ENCODE results near the gene EIF3I.

The EIF3I gene

GRCh38 chr1:32186077-32186476 lies 36.1 kb upstream of the EIF3I start:
- Histone ChIP-seq H3K36me3 (ENCODE audit: control insufficient read depth, insufficient read depth, low read length) (peaks cover 89% of the 10 kb centered on the region), H3K4me3 (ENCODE audit: low read depth, low read length) (no peak overlapping the region), H3K9ac (ENCODE audit: low read length) (peak overlapping the region; percentile 35), H3K27me3 (ENCODE audit: control insufficient read depth, insufficient read depth, low read length) (no peaks in the 10 kb centered on the region), H3K4me1 (ENCODE audit: control insufficient read depth, insufficient read depth, low read length) (peaks cover 4% of the 10 kb centered on the region; the same call in 1 of the 2 replicates), H3K9me3 (ENCODE audit: control insufficient read depth, insufficient read depth, low read depth, low read length) (no peaks in the 10 kb centered on the region), H3K27ac (ENCODE audit: low read depth, low read length) (peak overlapping the region; percentile 68; the same call in 1 of the 2 replicates)

GRCh38 chr1:32186491-32186890 lies 35.7 kb upstream of the EIF3I start:
- peak overlapping the region; percentile 35 for H3K9ac ChIP-seq (ENCODE audit: low read length)
- peak overlapping the region; percentile 68; the same call in 1 of the 2 replicates for H3K27ac ChIP-seq (ENCODE audit: low read depth, low read length)
- H3K9me3 ChIP-seq (ENCODE audit: control insufficient read depth, insufficient read depth, low read depth, low read length), result no peaks in the 10 kb centered on the region
- H3K4me3 ChIP-seq (ENCODE audit: low read depth, low read length), result no peak overlapping the region
- peaks cover 89% of the 10 kb centered on the region for H3K36me3 ChIP-seq (ENCODE audit: control insufficient read depth, insufficient read depth, low read length)
- no peaks in the 10 kb centered on the region for H3K4me1 ChIP-seq (ENCODE audit: control insufficient read depth, insufficient read depth, low read length)
- no peaks in the 10 kb centered on the region for H3K27me3 ChIP-seq (ENCODE audit: control insufficient read depth, insufficient read depth, low read length)

GRCh38 chr1:32187850-32188249 lies 34.4 kb upstream of the EIF3I start:
- no peak overlapping the region for H3K4me3 ChIP-seq (ENCODE audit: low read depth, low read length)
- H3K9me3 ChIP-seq (ENCODE audit: control insufficient read depth, insufficient read depth, low read depth, low read length), result no peaks in the 10 kb centered on the region
- H3K27ac ChIP-seq (ENCODE audit: low read depth, low read length), result no peak overlapping the region
- no peaks in the 10 kb centered on the region for H3K27me3 ChIP-seq (ENCODE audit: control insufficient read depth, insufficient read depth, low read length)
- H3K9ac ChIP-seq (ENCODE audit: low read length), result no peak overlapping the region
- H3K36me3 ChIP-seq (ENCODE audit: control insufficient read depth, insufficient read depth, low read length), result peaks cover 90% of the 10 kb centered on the region
- H3K4me1 ChIP-seq (ENCODE audit: control insufficient read depth, insufficient read depth, low read length), result no peaks in the 10 kb centered on the region

- Histone ChIP-seq H3K9ac (ENCODE audit: low read length) (no peak overlapping the region), H3K4me3 (ENCODE audit: low read depth, low read length) (no peak overlapping the region), H3K4me1 (ENCODE audit: control insufficient read depth, insufficient read depth, low read length) (no peaks in the 10 kb centered on the region), H3K36me3 (ENCODE audit: control insufficient read depth, insufficient read depth, low read length) (peaks cover 100% of the 10 kb centered on the region), H3K9me3 (ENCODE audit: control insufficient read depth, insufficient read depth, low read depth, low read length) (no peaks in the 10 kb centered on the region), H3K27me3 (ENCODE audit: control insufficient read depth, insufficient read depth, low read length) (no peaks in the 10 kb centered on the region), H3K27ac (ENCODE audit: low read depth, low read length) (no peak overlapping the region)
These were observed 29.8 kb upstream of the EIF3I start for GRCh38 chr1:32192220-32192948.

- no peaks in the 10 kb centered on the region for H3K27me3 ChIP-seq (ENCODE audit: control insufficient read depth, insufficient read depth, low read length)
- no peak overlapping the region for H3K4me3 ChIP-seq (ENCODE audit: low read depth, low read length)
- H3K36me3 ChIP-seq (ENCODE audit: control insufficient read depth, insufficient read depth, low read length), result peaks cover 86% of the 10 kb centered on the region
- no peaks in the 10 kb centered on the region for H3K9me3 ChIP-seq (ENCODE audit: control insufficient read depth, insufficient read depth, low read depth, low read length)
- H3K27ac ChIP-seq (ENCODE audit: low read depth, low read length), result no peak overlapping the region
- H3K9ac ChIP-seq (ENCODE audit: low read length), result no peak overlapping the region
- H3K4me1 ChIP-seq (ENCODE audit: control insufficient read depth, insufficient read depth, low read length), result peaks cover 11% of the 10 kb centered on the region
These were observed 27.2 kb upstream of the EIF3I start for GRCh38 chr1:32194984-32195383.

- Histone ChIP-seq H3K9ac (ENCODE audit: low read length) (no peak overlapping the region), H3K27ac (ENCODE audit: low read depth, low read length) (no peak overlapping the region), H3K4me3 (ENCODE audit: low read depth, low read length) (no peak overlapping the region), H3K4me1 (ENCODE audit: control insufficient read depth, insufficient read depth, low read length) (peaks cover 13% of the 10 kb centered on the region), H3K9me3 (ENCODE audit: control insufficient read depth, insufficient read depth, low read depth, low read length) (no peaks in the 10 kb centered on the region), H3K27me3 (ENCODE audit: control insufficient read depth, insufficient read depth, low read length) (no peaks in the 10 kb centered on the region), H3K36me3 (ENCODE audit: control insufficient read depth, insufficient read depth, low read length) (peaks cover 81% of the 10 kb centered on the region)
These were observed 26.7 kb upstream of the EIF3I start for GRCh38 chr1:32195531-32195930.

- no peaks in the 10 kb centered on the region for H3K9me3 ChIP-seq (ENCODE audit: control insufficient read depth, insufficient read depth, low read depth, low read length)
- H3K9ac ChIP-seq (ENCODE audit: low read length), result no peak overlapping the region
- no peak overlapping the region for H3K4me3 ChIP-seq (ENCODE audit: low read depth, low read length)
- no peak overlapping the region for H3K27ac ChIP-seq (ENCODE audit: low read depth, low read length)
- no peaks in the 10 kb centered on the region for H3K27me3 ChIP-seq (ENCODE audit: control insufficient read depth, insufficient read depth, low read length)
- peaks cover 74% of the 10 kb centered on the region for H3K36me3 ChIP-seq (ENCODE audit: control insufficient read depth, insufficient read depth, low read length)
- H3K4me1 ChIP-seq (ENCODE audit: control insufficient read depth, insufficient read depth, low read length), result peaks cover 14% of the 10 kb centered on the region
These were observed 26.0 kb upstream of the EIF3I start for GRCh38 chr1:32195972-32196823.

GRCh38 chr1:32197074-32197473 lies 25.1 kb upstream of the EIF3I start:
- peaks cover 65% of the 10 kb centered on the region for H3K36me3 ChIP-seq (ENCODE audit: control insufficient read depth, insufficient read depth, low read length)
- no peak overlapping the region for H3K9ac ChIP-seq (ENCODE audit: low read length)
- no peak overlapping the region for H3K4me3 ChIP-seq (ENCODE audit: low read depth, low read length)
- peaks cover 21% of the 10 kb centered on the region for H3K4me1 ChIP-seq (ENCODE audit: control insufficient read depth, insufficient read depth, low read length)
- H3K9me3 ChIP-seq (ENCODE audit: control insufficient read depth, insufficient read depth, low read depth, low read length), result no peaks in the 10 kb centered on the region
- H3K27me3 ChIP-seq (ENCODE audit: control insufficient read depth, insufficient read depth, low read length), result no peaks in the 10 kb centered on the region
- no peak overlapping the region for H3K27ac ChIP-seq (ENCODE audit: low read depth, low read length)

- Histone ChIP-seq H3K9me3 (ENCODE audit: control insufficient read depth, insufficient read depth, low read depth, low read length) (no peaks in the 10 kb centered on the region), H3K4me3 (ENCODE audit: low read depth, low read length) (no peak overlapping the region), H3K4me1 (ENCODE audit: control insufficient read depth, insufficient read depth, low read length) (peaks cover 21% of the 10 kb centered on the region), H3K27me3 (ENCODE audit: control insufficient read depth, insufficient read depth, low read length) (no peaks in the 10 kb centered on the region), H3K27ac (ENCODE audit: low read depth, low read length) (no peak overlapping the region), H3K9ac (ENCODE audit: low read length) (no peak overlapping the region), H3K36me3 (ENCODE audit: control insufficient read depth, insufficient read depth, low read length) (peaks cover 58% of the 10 kb centered on the region)
These were observed 24.4 kb upstream of the EIF3I start for GRCh38 chr1:32197837-32198236.

- H3K9me3 ChIP-seq (ENCODE audit: control insufficient read depth, insufficient read depth, low read depth, low read length), result no peaks in the 10 kb centered on the region
- H3K4me1 ChIP-seq (ENCODE audit: control insufficient read depth, insufficient read depth, low read length), result peaks cover 21% of the 10 kb centered on the region
- no peaks in the 10 kb centered on the region for H3K27me3 ChIP-seq (ENCODE audit: control insufficient read depth, insufficient read depth, low read length)
- peaks cover 52% of the 10 kb centered on the region for H3K36me3 ChIP-seq (ENCODE audit: control insufficient read depth, insufficient read depth, low read length)
- no peak overlapping the region for H3K9ac ChIP-seq (ENCODE audit: low read length)
- no peak overlapping the region for H3K4me3 ChIP-seq (ENCODE audit: low read depth, low read length)
- no peak overlapping the region for H3K27ac ChIP-seq (ENCODE audit: low read depth, low read length)
These were observed 23.8 kb upstream of the EIF3I start for GRCh38 chr1:32198237-32199042.
